ENCODE measurements around the gene BEND7.
A peak's percentile ranks its signal among the peaks of the same experiment; 100 is the strongest.

DNA sequence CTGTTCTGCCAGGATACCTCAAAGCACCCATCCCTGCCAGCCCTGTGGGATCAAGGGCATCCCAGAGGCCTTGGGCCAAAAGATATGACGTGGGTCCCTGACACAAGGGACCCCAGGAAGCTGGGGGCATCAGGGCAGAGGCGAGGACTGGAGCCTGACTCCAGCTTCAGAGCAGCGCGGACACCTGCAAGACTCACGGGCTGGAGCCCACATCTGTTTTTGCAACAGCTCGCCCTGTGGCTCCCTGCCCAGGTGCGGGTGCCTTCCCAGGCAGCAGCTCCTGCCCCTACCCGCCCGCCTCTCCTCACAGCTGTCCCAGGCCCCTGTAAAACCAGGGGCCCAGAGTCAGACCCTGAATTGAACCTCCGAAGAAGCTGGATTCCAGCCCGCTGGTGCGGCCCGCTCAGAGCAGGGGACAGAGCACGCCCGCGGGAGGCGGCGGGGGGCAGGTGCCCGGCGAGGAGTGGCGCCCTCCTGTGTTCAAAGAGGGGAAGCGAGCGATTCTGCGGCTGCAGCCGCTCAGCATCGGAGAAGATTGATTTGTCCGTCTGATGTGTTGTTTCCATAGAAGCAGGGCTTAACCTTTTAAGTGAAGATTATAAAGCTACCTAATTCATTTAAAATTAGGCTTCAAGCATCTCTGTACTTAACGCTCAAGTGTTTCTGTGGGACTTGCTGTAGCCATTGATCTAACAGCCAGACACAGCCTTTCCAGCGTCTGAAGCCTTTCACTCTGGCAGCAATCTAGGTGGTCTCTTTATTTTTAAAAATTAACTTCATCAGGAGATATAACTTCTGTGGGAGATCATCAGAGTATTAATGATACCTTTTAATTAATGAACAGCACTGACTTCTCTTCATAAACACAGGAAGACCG lies 88.4 kb downstream of the BEND7 start:
- TF ChIP-seq EZH2phosphoT487 (IDR thresholded peaks at IDR 0.05; ENCODE audit: borderline replicate concordance, low read depth) (no peak), SIN3A (IDR thresholded peaks at IDR 0.05; ENCODE audit: borderline replicate concordance, low read depth, low read length) (no peak)
- TF ChIP-seq, protein P1, sequence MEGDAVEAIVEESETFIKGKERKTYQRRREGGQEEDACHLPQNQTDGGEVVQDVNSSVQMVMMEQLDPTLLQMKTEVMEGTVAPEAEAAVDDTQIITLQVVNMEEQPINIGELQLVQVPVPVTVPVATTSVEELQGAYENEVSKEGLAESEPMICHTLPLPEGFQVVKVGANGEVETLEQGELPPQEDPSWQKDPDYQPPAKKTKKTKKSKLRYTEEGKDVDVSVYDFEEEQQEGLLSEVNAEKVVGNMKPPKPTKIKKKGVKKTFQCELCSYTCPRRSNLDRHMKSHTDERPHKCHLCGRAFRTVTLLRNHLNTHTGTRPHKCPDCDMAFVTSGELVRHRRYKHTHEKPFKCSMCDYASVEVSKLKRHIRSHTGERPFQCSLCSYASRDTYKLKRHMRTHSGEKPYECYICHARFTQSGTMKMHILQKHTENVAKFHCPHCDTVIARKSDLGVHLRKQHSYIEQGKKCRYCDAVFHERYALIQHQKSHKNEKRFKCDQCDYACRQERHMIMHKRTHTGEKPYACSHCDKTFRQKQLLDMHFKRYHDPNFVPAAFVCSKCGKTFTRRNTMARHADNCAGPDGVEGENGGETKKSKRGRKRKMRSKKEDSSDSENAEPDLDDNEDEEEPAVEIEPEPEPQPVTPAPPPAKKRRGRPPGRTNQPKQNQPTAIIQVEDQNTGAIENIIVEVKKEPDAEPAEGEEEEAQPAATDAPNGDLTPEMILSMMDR (IDR thresholded peaks at IDR 0.05) = peak; percentile 93
